K562 (cell line): ENCODE results near the gene MRPS26. TPM values are rescaled to one million over a fixed set of nuclear protein-coding genes. Genes with fewer than 3 reads are reported as not detected.

ENCODE experiments used
- AFF4 ChIP-seq: sonication (generic); formaldehyde crosslinking; IDR thresholded peaks from 2 replicates; pipeline ENCODE4 v1.8.0; 2023; ENCODE audit warnings: mild to moderate bottlenecking, missing genetic modification reagents
- ATF7 ChIP-seq: fragments of 450-650 bp; IDR thresholded peaks from 2 replicates; pipeline ENCODE4 v1.7.1; 2014; ENCODE audit warnings: mild to moderate bottlenecking, moderate library complexity
- EHMT2 ChIP-seq: fragments of 450-650 bp; IDR thresholded peaks from 2 replicates; pipeline ENCODE4 v1.6.1; 2018; ENCODE audit warnings: antibody characterized with exemption
- FIP1L1 ChIP-seq: fragments of 200-400 bp; formaldehyde crosslinking; IDR thresholded peaks from 2 replicates; pipeline ENCODE4 v1.6.1; 2018; ENCODE audit warnings: mild to moderate bottlenecking, low read depth, low read length; ENCODE audit not compliant: poor library complexity, severe bottlenecking
- HINFP ChIP-seq: fragments of 450-650 bp; conservative IDR thresholded peaks from 2 replicates; pipeline ENCODE4 v1.6.1; 2016; ENCODE audit warnings: missing genetic modification characterization, low read depth, mild to moderate bottlenecking, control low read depth, missing compliant biosample characterization
- HNRNPL ChIP-seq: fragments of 200-400 bp; formaldehyde crosslinking; IDR thresholded peaks from 2 replicates; pipeline ENCODE4 v1.6.1; 2017; ENCODE audit warnings: low read depth, mild to moderate bottlenecking, low read length
- MEIS2 ChIP-seq: fragments of 450-650 bp; IDR thresholded peaks from 2 replicates; pipeline ENCODE4 v1.6.1; 2014; ENCODE audit warnings: mild to moderate bottlenecking; ENCODE audit not compliant: partially characterized antibody
- NFATC3 ChIP-seq: fragments of 450-650 bp; IDR thresholded peaks from 2 replicates; pipeline ENCODE4 v1.6.1; 2017; ENCODE audit warnings: mild to moderate bottlenecking
- PHF20 ChIP-seq: fragments of 450-650 bp; IDR thresholded peaks from 2 replicates; pipeline ENCODE4 v1.6.1; 2018; ENCODE audit not compliant: partially characterized antibody
- POLR2A ChIP-seq: fragments of 450-650 bp; conservative IDR thresholded peaks from 2 replicates; pipeline ENCODE4 v1.6.1; 2016
- RBM22 ChIP-seq: fragments of 200-400 bp; formaldehyde crosslinking; IDR thresholded peaks from 2 replicates; pipeline ENCODE4 v1.6.1; 2018; ENCODE audit warnings: low read length, low read depth; ENCODE audit not compliant: poor library complexity, severe bottlenecking
- SUPT5H ChIP-seq: fragments of 450-650 bp; IDR thresholded peaks from 2 replicates; pipeline ENCODE4 v1.6.1; 2016
- TEAD4 ChIP-seq, 2 experiments: sonication (generic) in 1 of 2; formaldehyde crosslinking in 1 of 2; IDR thresholded peaks; 2 replicates each; pipeline versions ENCODE4 v1.6.1 to v1.8.0; 2012 to 2022; ENCODE audit warnings: borderline replicate concordance in 1 of 2, inconsistent platforms in 1 of 2, low read length in 1 of 2, mild to moderate bottlenecking in 1 of 2, missing genetic modification reagents in 1 of 2
- TFAM ChIP-seq: fragments of 250-450 bp; sonication (Bioruptor Pico); conservative IDR thresholded peaks from 2 replicates; pipeline ENCODE4 v1.5.0; 2021; ENCODE audit warnings: mild to moderate bottlenecking, moderate library complexity
- UBTF ChIP-seq, 2 experiments: IDR thresholded peaks; 2 replicates each; pipeline ENCODE4 v1.6.1; 2012; ENCODE audit warnings: improper control_type of control experiment in 2 of 2, low read depth in 2 of 2, low read length in 2 of 2, borderline replicate concordance in 1 of 2
- ZBTB7A ChIP-seq: IDR thresholded peaks from 2 replicates; pipeline ENCODE4 v1.6.1; 2011; ENCODE audit warnings: low read depth, mild to moderate bottlenecking, low read length, moderate library complexity, borderline replicate concordance; ENCODE audit not compliant: control insufficient read depth
- ZNF146 ChIP-seq: IDR thresholded peaks from one replicate; pipeline ENCODE4 v1.6.1; 2018; ENCODE audit warnings: missing compliant biosample characterization; ENCODE audit not compliant: unreplicated experiment
- ZNF57 ChIP-seq: fragments of 450-650 bp; formaldehyde crosslinking; IDR thresholded peaks from 2 replicates; pipeline ENCODE4 v1.4.0; 2020; ENCODE audit warnings: mild to moderate bottlenecking, moderate library complexity
- ZNF586 ChIP-seq: fragments of 450-650 bp; formaldehyde crosslinking; conservative IDR thresholded peaks from 2 replicates; pipeline ENCODE4 v1.4.0; 2020; ENCODE audit warnings: mild to moderate bottlenecking, moderate library complexity
- polyA plus RNA-seq, 8 experiments: library from polyadenylated mRNA; depleted of rRNA in 4 of 8; stranded (reverse) in 5 of 8; unstranded in 3 of 8; fragments of >200 nt; fragmentation: Nextera tagmentation in 2 of 8; fragmentation: Illumina TruSeq in 1 of 8; extraction: Ambion mirVana in 2 of 8; extraction: Trizol in 1 of 8; gene quantifications; 2 replicates each; pipeline versions ENCODE4 v1.2.1 to v1.2.3, GENCODE V29; 2011 to 2014; ENCODE audit warnings: inconsistent platforms in 1 of 8, missing spikeins in 1 of 8
- total RNA-seq, 7 experiments: library from RNA; depleted of rRNA in 6 of 7; stranded (reverse); fragments of >200 nt in 6 of 7; fragmentation: Illumina TruSeq in 2 of 7; extraction: Trizol in 2 of 7; gene quantifications; 2 replicates each; pipeline versions ENCODE4 v1.2.1 to v1.2.3, GENCODE V29; 2011 to 2021; ENCODE audit warnings: low replicate concordance in 1 of 7

The MRPS26 gene
- total and polyA plus RNA-seq, 9 of the 15 experiments (the other 6 are each of a cell fraction or from before 2014, with no cell fraction given) = 2.7 to 70.5 (median 28.8) TPM

GRCh38 chr20:3045816-3046676 is at the start of gene MRPS26 (continued):
- TF ChIP-seq AFF4 (CRISPR knock-in tag) (no peak), UBTF (IDR thresholded peaks at IDR 0.05; ENCODE audit: borderline replicate concordance in 1 of 2, low read depth in 2 of 2, low read length in 2 of 2) (peak in 1 of 2 experiments; percentile 73; a peak in 1 of 4 replicates), POLR2A (peak; percentile 74), TEAD4 (IDR thresholded peaks at IDR 0.05; ENCODE audit: low read length) (no peak), TEAD4 (CRISPR knock-in tag; IDR thresholded peaks at IDR 0.05; ENCODE audit: borderline replicate concordance) (no peak), SUPT5H (peak; percentile 74), HINFP (tag) (0 out of 2 replicates have a peak, but pooled peaks have one; percentile 11), ATF7 (peak; percentile 42; the same call in 1 of the 2 replicates), HNRNPL (no peak), ZNF146 (no peak), RBM22 (peak; percentile 84), EHMT2 (no peak), PHF20 (peak; percentile 48), TFAM (CRISPR knock-in tag) (no peak), ZNF586 (CRISPR knock-in tag) (no peak), FIP1L1 (peak; percentile 75), MEIS2 (no peak), NFATC3 (no peak), ZBTB7A (peak; percentile 80), ZNF57 (no peak)
